IPS-18c (cell line): Measurements from ENCODE around the gene FXYD4.
"Not testable (repeated sequence)": the region's sequence is repeated elsewhere in the genome, so short reads cannot be mapped to it uniquely, and the experiment has no call there.

Source experiments
- H3K4me3 ChIP-seq: 2 replicates; pipeline ENCODE4 v1.7.0; 2013; ENCODE audit warnings: low read depth, mild to moderate bottlenecking, low read length, moderate library complexity; ENCODE audit not compliant: insufficient read depth
- H3K9me3 ChIP-seq: one replicate; pipeline ENCODE4 v1.6.1; 2013; ENCODE audit warnings: mild to moderate bottlenecking, low read length, moderate library complexity; ENCODE audit not compliant: control insufficient read depth, insufficient read depth

Gene FXYD4

DNA sequence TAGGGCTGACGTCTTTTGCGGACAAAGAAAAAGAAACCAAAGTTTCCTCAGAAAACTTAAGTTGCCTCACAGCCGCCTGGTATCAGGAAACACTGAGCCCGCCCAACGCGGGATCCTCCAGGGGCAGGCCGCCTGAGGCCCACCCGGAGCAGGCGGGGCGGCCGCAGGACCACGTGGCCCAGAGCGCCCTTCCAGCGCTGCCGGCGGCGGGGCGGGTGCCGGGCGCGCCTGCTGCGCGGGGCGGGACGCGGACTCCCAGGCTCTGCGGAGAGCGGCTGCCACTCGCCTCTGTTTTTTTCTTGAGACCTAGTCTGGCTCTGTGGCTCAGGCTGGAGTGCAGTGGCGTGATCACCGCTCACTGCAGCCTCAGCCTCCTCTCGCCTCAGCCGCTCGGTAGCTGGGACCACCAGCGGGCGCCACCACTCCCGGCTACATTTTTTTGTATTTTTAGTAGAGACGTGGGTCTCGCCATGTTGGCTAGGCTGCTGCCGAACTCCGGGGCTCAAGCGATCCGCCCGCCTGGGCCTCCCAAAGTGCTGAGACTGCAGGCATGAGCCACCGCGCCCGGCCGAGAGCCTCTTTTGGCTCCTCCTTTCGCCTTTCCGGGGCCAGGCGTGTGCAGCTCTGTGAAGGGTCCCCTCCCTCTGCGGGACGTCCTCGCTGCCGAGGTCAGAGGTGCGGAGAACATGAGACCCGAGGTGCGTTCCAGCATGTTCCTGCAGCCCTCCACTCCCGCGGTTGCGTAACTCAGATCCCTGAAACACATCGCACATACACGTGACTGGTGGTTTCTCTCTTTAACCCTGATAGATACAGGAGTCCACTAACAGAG is 49.1 kb downstream of the FXYD4 start:
- Histone ChIP-seq H3K9me3 (peaks cover 5% of the 10 kb centered on the region), H3K4me3 (peak overlapping the region; percentile 40)

GRCh38 chr10:43421201-43421507 is 49.7 kb downstream of the FXYD4 start:
- H3K4me3 ChIP-seq, result peak overlapping the region; percentile 40
- peaks cover 4% of the 10 kb centered on the region for H3K9me3 ChIP-seq

DNA sequence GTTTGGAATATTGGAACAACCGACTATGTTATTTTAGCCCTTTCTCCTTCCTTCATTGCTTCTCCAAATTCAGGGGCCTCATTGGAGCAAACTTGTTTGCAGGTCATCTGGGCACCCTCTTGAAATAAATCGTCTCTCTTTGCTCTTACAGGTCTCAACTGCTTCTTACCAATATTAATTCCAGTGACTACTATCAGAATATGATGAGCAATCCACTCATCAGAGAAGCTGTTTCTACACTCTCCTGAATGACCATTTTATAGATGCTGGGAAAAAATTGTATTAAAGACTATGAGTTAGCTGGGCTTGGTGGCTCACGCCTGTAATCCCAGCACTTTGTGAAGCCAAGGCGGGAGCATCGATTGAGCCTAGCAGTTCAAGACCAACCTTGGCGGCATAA is 50.1 kb downstream of the FXYD4 start:
- Histone ChIP-seq H3K9me3 (peaks cover 4% of the 10 kb centered on the region), H3K4me3 (no peak overlapping the region)

DNA sequence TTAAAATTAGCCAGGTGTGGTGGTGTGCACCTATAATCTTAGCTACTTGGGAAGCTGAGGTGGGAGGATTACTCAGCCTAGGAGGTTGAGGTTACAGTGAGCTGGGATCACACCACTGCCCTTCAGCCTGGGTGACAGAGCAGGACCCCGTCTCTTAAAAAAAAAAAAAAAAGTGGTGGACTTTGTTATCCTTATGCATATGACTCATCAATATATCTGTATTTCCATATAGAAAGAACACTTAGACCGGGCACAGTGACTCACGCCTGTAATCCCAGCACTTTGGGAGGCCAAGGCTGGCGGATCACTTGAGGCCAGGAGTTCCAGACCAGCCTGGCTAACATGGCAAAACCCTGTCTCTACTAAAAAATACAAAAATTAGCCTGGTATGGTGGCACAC is 50.5 kb downstream of the FXYD4 start:
- not testable (repeated sequence) for H3K9me3 ChIP-seq, H3K4me3 ChIP-seq

- Histone ChIP-seq H3K9me3 (peaks cover 4% of the 10 kb centered on the region), H3K4me3 (no peak overlapping the region)
These were observed 53.0 kb downstream of the FXYD4 start for GRCh38 chr10:43424416-43424815.
